GM12864 (cell line): Measurements from ENCODE around the gene ADAT3.

Experiments used
- DNase-seq: peaks from one replicate; pipeline ENCODE4 v3.0.0-alpha.2; 2011; ENCODE audit warnings: low read depth
- H3K4me3 ChIP-seq: 2 replicates; pipeline ENCODE4 v1.5.1; 2011; ENCODE audit warnings: mild to moderate bottlenecking, low read depth, low read length, control low read depth
- TF ChIP-seq, protein P1 (sequence below): IDR thresholded peaks from 2 replicates; pipeline ENCODE4 v1.5.1; 2011; ENCODE audit warnings: low read depth, mild to moderate bottlenecking, moderate library complexity, low read length, control low read depth, inconsistent platforms; ENCODE audit errors: missing control alignments

ADAT3 gene

DNA sequence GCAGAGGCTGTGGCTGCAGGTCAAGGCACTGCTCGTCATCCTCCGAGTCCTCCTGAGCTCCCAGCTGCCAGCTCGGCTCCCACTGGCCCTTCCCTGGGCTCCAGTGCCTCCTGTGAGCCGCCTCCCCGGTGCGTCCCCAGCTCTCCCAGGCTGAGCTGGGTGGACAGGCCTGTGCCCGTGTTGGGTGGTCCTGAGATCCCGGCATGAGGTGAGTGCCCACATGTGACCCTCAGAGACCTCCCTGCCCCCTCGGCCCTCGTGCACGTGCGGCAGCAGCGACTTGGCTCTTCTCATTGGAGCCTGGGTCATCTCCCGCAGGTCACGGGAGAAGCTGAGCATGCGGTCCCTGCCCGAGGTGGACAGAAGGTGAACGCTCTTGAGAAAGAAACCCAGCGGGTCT lies 15.4 kb downstream of the ADAT3 start:
- TF ChIP-seq, protein P1, sequence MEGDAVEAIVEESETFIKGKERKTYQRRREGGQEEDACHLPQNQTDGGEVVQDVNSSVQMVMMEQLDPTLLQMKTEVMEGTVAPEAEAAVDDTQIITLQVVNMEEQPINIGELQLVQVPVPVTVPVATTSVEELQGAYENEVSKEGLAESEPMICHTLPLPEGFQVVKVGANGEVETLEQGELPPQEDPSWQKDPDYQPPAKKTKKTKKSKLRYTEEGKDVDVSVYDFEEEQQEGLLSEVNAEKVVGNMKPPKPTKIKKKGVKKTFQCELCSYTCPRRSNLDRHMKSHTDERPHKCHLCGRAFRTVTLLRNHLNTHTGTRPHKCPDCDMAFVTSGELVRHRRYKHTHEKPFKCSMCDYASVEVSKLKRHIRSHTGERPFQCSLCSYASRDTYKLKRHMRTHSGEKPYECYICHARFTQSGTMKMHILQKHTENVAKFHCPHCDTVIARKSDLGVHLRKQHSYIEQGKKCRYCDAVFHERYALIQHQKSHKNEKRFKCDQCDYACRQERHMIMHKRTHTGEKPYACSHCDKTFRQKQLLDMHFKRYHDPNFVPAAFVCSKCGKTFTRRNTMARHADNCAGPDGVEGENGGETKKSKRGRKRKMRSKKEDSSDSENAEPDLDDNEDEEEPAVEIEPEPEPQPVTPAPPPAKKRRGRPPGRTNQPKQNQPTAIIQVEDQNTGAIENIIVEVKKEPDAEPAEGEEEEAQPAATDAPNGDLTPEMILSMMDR: no peak
- no peak overlapping the region for H3K4me3 ChIP-seq
- DNase-seq: no peak

DNA sequence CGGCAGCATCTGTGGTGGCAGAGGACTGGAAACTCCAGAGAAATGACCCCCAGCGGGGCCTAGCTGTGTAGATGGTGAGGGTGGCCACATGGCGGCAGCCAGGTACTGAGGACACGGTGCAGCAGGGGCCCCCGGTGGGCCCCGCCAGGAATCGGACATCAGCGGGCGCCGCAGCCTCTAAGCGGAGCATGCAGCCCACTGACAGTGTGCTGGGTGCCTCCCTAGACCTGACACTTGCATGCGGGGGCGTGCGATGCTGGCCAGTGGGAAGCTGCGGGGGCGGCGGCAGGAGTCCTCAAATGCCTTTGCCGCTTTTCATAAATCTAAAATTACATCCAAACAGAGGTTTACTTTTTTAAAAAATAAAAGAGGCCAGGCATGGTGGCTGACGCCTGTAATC lies 16.1 kb downstream of the ADAT3 start:
- TF ChIP-seq, protein P1: no peak
- no peak overlapping the region for H3K4me3 ChIP-seq
- no peak for DNase-seq

DNA sequence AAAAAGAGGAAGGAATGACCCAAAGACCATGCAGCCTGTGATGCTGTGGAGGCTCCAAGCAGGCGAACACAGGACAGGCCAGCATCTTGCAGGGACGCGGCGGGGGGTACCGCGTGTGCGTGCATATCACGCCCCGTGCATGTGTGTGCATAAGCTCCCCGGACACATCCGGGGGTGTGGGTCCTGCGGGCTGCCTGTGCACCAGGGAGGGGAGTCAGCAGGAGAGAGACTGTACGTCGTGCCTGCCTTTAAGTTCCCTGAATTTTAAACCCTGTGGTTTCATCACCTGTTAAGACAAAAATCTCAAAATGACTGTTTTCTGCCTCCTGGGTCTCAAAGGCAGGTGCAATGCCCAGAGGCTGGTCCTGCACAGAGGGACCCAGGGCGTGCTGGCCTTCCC lies 16.6 kb downstream of the ADAT3 start:
- H3K4me3 ChIP-seq: no peak overlapping the region
- TF ChIP-seq, protein P1: no peak
- DNase-seq: no peak

DNA sequence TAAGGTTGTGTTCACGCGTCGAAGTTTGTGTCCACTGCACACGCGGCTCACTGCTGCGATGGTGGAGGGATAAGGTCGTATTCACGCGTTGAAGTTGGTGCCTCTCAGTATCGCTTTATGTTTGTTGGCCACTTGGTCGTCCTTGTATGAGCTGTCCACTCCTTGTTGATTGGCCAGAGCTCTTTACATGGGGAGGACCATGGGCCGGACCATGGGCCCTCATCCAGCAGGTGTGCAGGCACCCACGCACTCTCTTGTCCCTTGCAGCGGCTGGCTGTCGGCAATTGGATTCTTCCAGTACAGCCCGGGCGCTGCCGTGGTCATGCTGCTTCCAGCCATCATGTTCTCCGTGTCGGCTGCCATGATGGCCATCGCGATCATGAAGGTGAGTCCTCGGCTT lies 17.6 kb downstream of the ADAT3 start:
- DNase-seq: no peak
- H3K4me3 ChIP-seq: no peak overlapping the region
- TF ChIP-seq, protein P1: no peak

DNA sequence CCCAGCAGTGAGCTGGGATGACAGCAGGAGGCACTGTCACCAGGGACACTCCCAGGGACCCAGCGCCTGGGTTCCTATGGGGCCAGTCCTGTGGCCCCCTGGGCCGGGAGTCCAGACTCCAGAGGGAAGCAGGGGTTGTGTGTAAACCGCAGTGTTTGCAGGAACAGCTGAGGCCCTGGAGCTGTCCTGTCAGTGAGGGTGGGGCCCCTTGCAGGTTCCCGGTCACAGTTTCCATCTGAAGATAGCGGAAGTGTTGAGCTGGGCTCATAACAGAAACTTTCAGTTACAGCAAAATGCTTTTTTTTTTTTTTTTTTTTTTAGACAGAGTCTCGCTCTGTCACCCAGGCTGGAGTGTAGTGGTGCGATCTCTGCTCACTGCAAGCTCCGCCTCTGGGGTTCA lies 18.1 kb downstream of the ADAT3 start:
- DNase-seq: peak; percentile 77
- TF ChIP-seq, protein P1: peak; percentile 6
- no peak overlapping the region for H3K4me3 ChIP-seq

DNA sequence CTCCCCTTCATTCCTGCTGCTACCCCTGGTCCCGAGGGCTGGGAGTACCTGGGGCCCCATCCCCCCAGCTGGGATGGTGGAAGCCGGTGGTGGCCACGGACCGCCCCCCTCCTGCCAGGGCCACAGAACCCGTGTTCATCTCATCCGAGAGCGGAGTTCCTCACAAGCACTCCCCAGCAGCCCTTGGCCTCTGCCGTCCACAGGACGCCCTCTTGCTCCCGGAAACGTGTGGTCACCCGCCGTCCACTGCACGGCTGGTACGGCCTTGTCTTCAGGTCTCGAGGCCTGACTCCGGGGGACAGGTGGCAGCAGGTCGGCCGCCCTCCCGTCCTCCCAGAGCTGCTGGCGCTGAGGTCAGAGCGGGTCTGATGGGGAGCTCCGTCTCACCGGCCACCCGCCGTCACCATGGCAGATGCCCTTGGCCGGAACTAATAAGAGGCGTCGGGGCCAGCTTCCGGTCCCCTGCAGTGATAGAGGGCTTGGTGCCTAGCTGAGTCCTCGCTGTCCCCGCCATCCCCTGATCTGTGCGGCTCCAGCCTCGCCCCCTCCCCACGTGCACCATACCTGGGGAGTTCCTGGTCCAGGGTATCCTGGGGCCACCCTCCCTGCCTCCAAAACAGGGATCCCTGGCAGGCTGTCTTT lies 19.2 kb downstream of the ADAT3 start:
- TF ChIP-seq, protein P1: no peak
- no peak for DNase-seq
- H3K4me3 ChIP-seq: no peak overlapping the region

DNA sequence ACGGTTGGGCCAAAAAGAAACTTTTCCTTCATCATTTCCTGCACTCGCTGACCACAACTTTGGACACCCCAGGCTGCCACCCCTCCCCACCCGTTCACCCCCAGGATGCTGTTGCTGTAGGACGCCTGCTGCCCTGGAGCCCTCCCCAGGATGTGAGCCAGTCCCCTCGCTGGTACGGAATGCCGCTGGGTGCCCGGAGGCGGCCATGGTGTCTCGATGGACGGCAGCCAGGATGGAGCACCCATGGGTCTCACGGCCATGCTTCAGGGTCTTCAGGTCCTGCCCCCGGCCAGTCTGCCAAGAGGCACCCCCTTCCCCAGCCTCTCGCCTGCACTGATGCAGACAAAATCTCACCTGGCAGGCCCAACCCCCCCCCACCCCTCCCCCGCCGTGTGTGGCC lies 20.3 kb downstream of the ADAT3 start:
- TF ChIP-seq, protein P1: no peak
- H3K4me3 ChIP-seq: no peak overlapping the region
- no peak for DNase-seq
